HEK293 (cell line): ENCODE data around the gene PLCXD1.
"Not testable (repeated sequence)": the region's sequence is repeated elsewhere in the genome, so short reads cannot be mapped to it uniquely, and the experiment has no call there.

Source experiments
- CTCF ChIP-seq: fragments of 450-650 bp; formaldehyde crosslinking; IDR thresholded peaks from 2 replicates; pipeline ENCODE4 v1.5.1; 2016; ENCODE audit warnings: missing biosample characterization, missing genetic modification characterization
- ELK4 ChIP-seq: IDR thresholded peaks from 2 replicates; pipeline ENCODE4 v1.6.1; 2011; ENCODE audit warnings: mild to moderate bottlenecking, low read depth, low read length, borderline replicate concordance
- HOXC10 ChIP-seq: sonication (generic); formaldehyde crosslinking; IDR thresholded peaks from 2 replicates; pipeline ENCODE4 v1.8.1; 2023; ENCODE audit warnings: mild to moderate bottlenecking, missing genetic modification reagents
- ZBTB7A ChIP-seq: fragments of 450-650 bp; formaldehyde crosslinking; IDR thresholded peaks from 2 replicates; pipeline ENCODE4 v1.5.1; 2016; ENCODE audit warnings: low read depth, missing biosample characterization, missing genetic modification characterization
- ZNF292 ChIP-seq: fragments of 450-650 bp; formaldehyde crosslinking; IDR thresholded peaks from 2 replicates; pipeline ENCODE4 v1.5.1; 2016; ENCODE audit warnings: low read depth, missing biosample characterization, missing genetic modification characterization, borderline replicate concordance
- ZNF37A ChIP-seq: fragments of 450-650 bp; IDR thresholded peaks from 2 replicates; pipeline ENCODE4 v1.5.1; 2018; ENCODE audit warnings: missing biosample characterization, missing genetic modification characterization
- ZNF398 ChIP-seq: fragments of 450-650 bp; formaldehyde crosslinking; IDR thresholded peaks from 2 replicates; pipeline ENCODE4 v1.5.1; 2017; ENCODE audit warnings: missing biosample characterization, missing genetic modification characterization
- ZNF571 ChIP-seq: fragments of 450-650 bp; formaldehyde crosslinking; IDR thresholded peaks from 2 replicates; pipeline ENCODE4 v1.5.0; 2017; ENCODE audit warnings: missing biosample characterization, missing genetic modification characterization
- ZNF610 ChIP-seq: fragments of 450-650 bp; formaldehyde crosslinking; IDR thresholded peaks from 2 replicates; pipeline ENCODE4 v1.5.1; 2016; ENCODE audit warnings: missing biosample characterization, missing genetic modification characterization, borderline replicate concordance
- ZNF843 ChIP-seq: fragments of 450-650 bp; formaldehyde crosslinking; IDR thresholded peaks from 2 replicates; pipeline ENCODE4 v1.5.1; 2016; ENCODE audit warnings: missing biosample characterization, missing genetic modification characterization
- TF ChIP-seq, protein P1 (sequence below): fragments of 450-650 bp; formaldehyde crosslinking; IDR thresholded peaks from 2 replicates; pipeline ENCODE4 v1.5.1; 2016; ENCODE audit warnings: missing biosample characterization, missing genetic modification characterization
- TF ChIP-seq, protein P2 (sequence below): fragments of 450-650 bp; formaldehyde crosslinking; optimal IDR thresholded peaks from 2 replicates; pipeline ENCODE3; 2016; ENCODE audit warnings: missing biosample characterization, mild to moderate bottlenecking, missing genetic modification characterization

DNA sequence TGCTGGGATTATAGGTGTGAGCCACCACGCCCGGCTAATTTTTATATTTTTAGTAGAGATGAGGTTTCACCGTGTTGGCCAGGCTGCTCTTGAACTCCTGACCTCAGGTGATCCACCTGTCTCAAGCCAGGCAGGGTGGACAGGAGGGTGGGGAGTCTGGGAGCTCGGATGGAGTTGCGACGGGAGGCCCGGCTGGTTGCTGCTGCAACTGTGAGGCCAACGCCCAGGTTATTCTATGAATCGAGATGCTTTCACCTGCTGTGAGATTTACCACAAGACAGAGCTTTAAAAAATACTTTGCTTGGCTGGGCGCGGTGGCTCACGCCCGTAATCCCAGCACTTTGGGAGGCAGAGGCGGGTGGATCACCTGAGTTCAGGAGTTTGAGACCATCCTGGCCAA, 24.1 kb upstream of the PLCXD1 start:
- TF ChIP-seq ZNF571 (tag by site-specific recombination); ZNF610 (tag by site-specific recombination); CTCF (tag by site-specific recombination); ZNF37A (tag by site-specific recombination); ZNF292 (tag by site-specific recombination); HOXC10 (CRISPR knock-in tag); ZNF398; ZBTB7A (tag by site-specific recombination); ELK4; ZNF843 (tag by site-specific recombination): not testable (repeated sequence)
- TF ChIP-seq, protein P1, sequence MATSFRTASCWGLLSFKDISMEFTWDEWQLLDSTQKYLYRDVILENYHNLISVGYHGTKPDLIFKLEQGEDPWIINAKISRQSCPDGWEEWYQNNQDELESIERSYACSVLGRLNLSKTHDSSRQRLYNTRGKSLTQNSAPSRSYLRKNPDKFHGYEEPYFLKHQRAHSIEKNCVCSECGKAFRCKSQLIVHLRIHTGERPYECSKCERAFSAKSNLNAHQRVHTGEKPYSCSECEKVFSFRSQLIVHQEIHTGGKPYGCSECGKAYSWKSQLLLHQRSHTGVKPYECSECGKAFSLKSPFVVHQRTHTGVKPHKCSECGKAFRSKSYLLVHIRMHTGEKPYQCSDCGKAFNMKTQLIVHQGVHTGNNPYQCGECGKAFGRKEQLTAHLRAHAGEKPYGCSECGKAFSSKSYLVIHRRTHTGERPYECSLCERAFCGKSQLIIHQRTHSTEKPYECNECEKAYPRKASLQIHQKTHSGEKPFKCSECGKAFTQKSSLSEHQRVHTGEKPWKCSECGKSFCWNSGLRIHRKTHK (tag by site-specific recombination): not testable (repeated sequence)
- TF ChIP-seq, protein P2, sequence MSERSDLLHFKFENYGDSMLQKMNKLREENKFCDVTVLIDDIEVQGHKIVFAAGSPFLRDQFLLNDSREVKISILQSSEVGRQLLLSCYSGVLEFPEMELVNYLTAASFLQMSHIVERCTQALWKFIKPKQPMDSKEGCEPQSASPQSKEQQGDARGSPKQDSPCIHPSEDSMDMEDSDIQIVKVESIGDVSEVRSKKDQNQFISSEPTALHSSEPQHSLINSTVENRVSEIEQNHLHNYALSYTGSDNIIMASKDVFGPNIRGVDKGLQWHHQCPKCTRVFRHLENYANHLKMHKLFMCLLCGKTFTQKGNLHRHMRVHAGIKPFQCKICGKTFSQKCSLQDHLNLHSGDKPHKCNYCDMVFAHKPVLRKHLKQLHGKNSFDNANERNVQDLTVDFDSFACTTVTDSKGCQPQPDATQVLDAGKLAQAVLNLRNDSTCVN (tag by site-specific recombination): not testable (repeated sequence)
